Brain microvascular endothelial cell (primary cell): Measurements from ENCODE around the gene CES4A.
"Not testable (repeated sequence)": the region's sequence is repeated elsewhere in the genome, so short reads cannot be mapped to it uniquely, and the experiment has no call there.

Source experiments
- DNase-seq: peaks from one replicate; pipeline ENCODE4 v3.0.0-alpha.2; 2020
- H3K27ac ChIP-seq: fragments of 250-450 bp; sonication (Bioruptor Pico); 2 replicates; pipeline ENCODE4 v1.5.1; 2020; ENCODE audit warnings: mild to moderate bottlenecking, moderate library complexity
- H3K27me3 ChIP-seq: fragments of 250-450 bp; sonication (Bioruptor Pico); replicated peaks from 2 replicates; pipeline ENCODE4 v1.5.1; 2020; ENCODE audit warnings: mild to moderate bottlenecking
- H3K36me3 ChIP-seq: fragments of 250-450 bp; sonication (Bioruptor Pico); replicated peaks from 2 replicates; pipeline ENCODE4 v1.5.1; 2020; ENCODE audit warnings: mild to moderate bottlenecking
- H3K4me3 ChIP-seq: 2 replicates; pipeline ENCODE4 v1.5.1; 2011; ENCODE audit warnings: low read depth, mild to moderate bottlenecking, control low read depth, low read length, moderate library complexity
- CTCF ChIP-seq: IDR thresholded peaks from 2 replicates; pipeline ENCODE4 v1.5.1; 2011; ENCODE audit warnings: low read depth, mild to moderate bottlenecking, moderate library complexity, low read length, control low read depth, inconsistent platforms; ENCODE audit errors: missing control alignments
- in situ Hi-C: cut with HindIII; loops from 2 replicates; pipeline ENCODE4 v1.10.0; 2017; ENCODE audit warnings: low sequenced_read_pairs, low pct_ligation_motif_present

CES4A gene

GRCh38 chr16:66970775-66971720 lies 17.3 kb upstream of the CES4A start:
- no peaks in the 10 kb centered on the region for H3K36me3 ChIP-seq
- no peaks in the 10 kb centered on the region for H3K27me3 ChIP-seq
- in situ Hi-C loops = no loop called here
- H3K4me3 ChIP-seq = no peak overlapping the region
- H3K27ac ChIP-seq = no peak overlapping the region
- peak; percentile 48 for DNase-seq
- no peak for TF ChIP-seq CTCF

GRCh38 chr16:66972983-66973382 lies 15.4 kb upstream of the CES4A start:
- no peak for DNase-seq
- TF ChIP-seq CTCF = no peak
- H3K27ac ChIP-seq = no peak overlapping the region
- in situ Hi-C loops = no loop called here
- H3K4me3 ChIP-seq = no peak overlapping the region
- no peaks in the 10 kb centered on the region for H3K36me3 ChIP-seq
- no peaks in the 10 kb centered on the region for H3K27me3 ChIP-seq

GRCh38 chr16:66973716-66974115 lies 14.7 kb upstream of the CES4A start:
- no peaks in the 10 kb centered on the region for H3K36me3 ChIP-seq
- no peak overlapping the region for H3K4me3 ChIP-seq
- DNase-seq = no peak
- in situ Hi-C loops = no loop called here
- no peaks in the 10 kb centered on the region for H3K27me3 ChIP-seq
- TF ChIP-seq CTCF = no peak
- H3K27ac ChIP-seq = no peak overlapping the region

- H3K36me3 ChIP-seq, H3K27me3 ChIP-seq, in situ Hi-C loops, DNase-seq, H3K27ac ChIP-seq, H3K4me3 ChIP-seq: not testable (repeated sequence)
Measured at GRCh38 chr16:66974156-66974931, 14.0 kb upstream of the CES4A start.

GRCh38 chr16:66974932-66975246 lies 13.5 kb upstream of the CES4A start:
- DNase-seq, in situ Hi-C loops, H3K27ac ChIP-seq, H3K4me3 ChIP-seq, H3K27me3 ChIP-seq, H3K36me3 ChIP-seq: not testable (repeated sequence)

GRCh38 chr16:66975302-66975893 lies 13.0 kb upstream of the CES4A start:
- no peak overlapping the region for H3K4me3 ChIP-seq
- H3K27me3 ChIP-seq = no peaks in the 10 kb centered on the region
- TF ChIP-seq CTCF = no peak
- in situ Hi-C loops = no loop called here
- DNase-seq = no peak
- no peak overlapping the region for H3K27ac ChIP-seq
- no peaks in the 10 kb centered on the region for H3K36me3 ChIP-seq
